Embryonic facial prominence (tissue), 1 donor: ENCODE measurements around the gene ATP5ME.
"Not testable (repeated sequence)": the region's sequence is repeated elsewhere in the genome, so short reads cannot be mapped to it uniquely, and the experiment has no call there.

Experiments used
- DNase-seq: peaks from one replicate; pipeline ENCODE4 v3.0.0-alpha.2; 2016; ENCODE audit errors: extremely low spot score

Gene ATP5ME

DNA sequence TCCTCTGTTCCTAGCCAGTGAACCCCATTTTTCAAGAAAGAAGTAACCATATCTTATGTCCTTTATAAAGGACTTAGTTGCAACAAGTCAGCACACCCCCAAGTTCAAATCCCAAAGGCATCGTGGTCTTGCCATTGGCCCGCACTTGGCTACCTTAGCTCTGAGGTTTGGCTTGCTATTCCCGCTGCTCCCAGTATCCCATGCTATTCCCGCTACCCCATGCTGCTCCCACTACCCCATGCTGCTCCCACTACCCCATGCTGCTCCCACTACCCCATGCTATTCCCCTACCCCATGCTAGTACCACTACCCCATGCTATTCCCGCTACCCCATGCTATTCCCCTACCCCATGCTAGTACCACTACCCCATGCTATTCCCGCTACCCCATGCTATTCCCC is 5.9 kb downstream of the ATP5ME start:
- DNase-seq: not testable (repeated sequence)

DNA sequence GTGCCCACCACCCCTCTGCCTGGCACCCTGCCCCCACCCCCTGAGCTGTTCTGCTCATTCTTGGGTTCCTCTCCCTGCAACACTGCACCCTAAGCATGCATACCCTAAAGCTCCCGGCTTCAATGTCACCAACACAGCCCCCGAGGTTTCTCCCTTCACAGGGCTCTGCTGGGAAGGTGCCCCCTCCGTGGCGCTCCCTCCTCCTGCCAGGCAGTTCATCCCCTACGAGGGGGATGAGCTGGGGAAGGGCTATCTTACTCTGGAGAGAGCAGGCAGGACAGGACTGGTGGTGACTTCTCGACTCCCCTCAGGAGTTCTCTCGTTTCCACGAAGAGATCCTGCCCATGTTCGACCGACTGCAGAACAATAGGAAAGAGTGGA is 6.5 kb downstream of the ATP5ME start:
- DNase-seq: no peak

- no peak for DNase-seq
Observed at GRCh38 chr4:666822-667544, 7.1 kb downstream of the ATP5ME start.

GRCh38 chr4:666436-666810 is 7.7 kb downstream of the ATP5ME start:
- no peak for DNase-seq

DNA sequence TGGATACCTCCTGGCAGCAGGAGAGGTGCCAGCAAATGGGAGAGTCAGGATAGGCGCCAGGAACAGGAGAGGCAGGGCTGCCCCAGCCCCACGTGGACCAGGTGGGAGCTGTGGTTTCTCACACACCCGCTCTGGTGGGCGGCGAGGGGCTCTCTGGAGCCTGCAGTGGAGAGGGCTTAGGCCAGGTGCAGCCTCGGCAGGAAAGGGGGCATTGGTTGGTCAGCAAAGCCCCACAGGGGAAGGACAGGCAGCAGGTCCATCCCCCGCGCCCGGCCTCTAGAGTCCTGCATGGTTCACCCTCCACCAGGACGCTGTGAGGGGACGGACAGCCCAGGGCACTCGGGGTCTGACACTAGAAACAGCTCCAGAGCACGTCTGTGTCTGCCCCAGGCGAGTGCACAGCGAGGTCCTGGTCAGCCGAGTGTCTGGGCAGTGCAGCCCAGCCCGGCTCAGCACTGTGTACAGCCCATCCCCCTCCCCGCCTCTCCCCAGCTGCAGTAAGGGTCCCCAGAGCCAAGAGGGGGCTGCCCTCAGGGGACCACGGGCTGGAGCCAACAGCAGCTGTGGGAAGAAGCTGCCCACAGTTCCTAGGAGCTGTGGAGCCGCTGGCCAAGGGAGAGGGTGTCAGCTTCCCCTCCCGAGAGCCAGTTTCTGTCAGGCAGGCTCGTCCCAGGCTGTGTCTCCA is 8.2 kb downstream of the ATP5ME start:
- no peak for DNase-seq

- no peak for DNase-seq
Observed at GRCh38 chr4:665381-665750, 8.7 kb downstream of the ATP5ME start.

DNA sequence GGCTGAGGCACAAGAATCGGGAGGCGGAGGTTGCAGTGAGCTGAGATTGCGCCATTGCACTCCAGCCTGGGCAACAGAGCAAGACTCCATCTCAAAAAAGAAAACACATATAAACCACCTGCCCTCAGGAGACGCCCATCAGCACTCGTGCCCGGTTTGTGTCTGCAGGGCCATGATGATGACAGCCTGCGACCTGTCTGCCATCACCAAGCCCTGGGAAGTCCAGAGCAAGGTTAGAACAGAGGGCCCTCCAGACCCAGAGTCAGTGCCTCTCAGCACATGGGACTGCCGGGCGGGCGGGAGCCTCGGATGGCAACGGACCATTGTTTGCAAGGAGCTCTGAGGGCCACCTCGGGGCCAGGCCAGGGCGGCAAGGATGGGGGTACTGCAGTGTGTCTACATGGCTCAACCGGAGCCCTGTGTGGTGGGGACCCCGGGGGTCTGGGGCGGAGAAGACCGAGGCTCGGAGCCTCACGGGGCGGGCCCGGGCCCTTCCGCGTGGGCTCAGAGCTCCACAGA is 9.3 kb downstream of the ATP5ME start:
- DNase-seq: no peak

GRCh38 chr4:663438-664428 is 10.3 kb downstream of the ATP5ME start:
- no peak for DNase-seq

DNA sequence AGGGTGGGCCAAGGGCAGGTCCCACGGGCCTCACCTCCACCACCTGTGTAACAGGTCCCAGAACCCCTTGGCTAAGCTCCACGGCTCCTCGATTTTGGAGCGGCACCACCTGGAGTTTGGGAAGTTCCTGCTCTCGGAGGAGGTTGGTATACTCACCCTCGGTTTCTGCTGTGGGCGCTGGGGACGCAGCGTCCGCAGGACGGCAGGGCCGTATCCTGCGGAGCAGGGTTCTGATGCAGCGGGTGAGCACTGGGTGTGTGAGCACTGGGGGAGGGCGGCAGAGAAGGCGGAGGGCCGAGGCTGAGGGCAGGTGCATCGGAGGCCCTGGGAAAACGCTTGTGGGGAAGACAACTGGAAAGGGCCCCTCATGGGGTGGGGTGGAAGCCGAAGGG is 11.0 kb downstream of the ATP5ME start:
- no peak for DNase-seq

DNA sequence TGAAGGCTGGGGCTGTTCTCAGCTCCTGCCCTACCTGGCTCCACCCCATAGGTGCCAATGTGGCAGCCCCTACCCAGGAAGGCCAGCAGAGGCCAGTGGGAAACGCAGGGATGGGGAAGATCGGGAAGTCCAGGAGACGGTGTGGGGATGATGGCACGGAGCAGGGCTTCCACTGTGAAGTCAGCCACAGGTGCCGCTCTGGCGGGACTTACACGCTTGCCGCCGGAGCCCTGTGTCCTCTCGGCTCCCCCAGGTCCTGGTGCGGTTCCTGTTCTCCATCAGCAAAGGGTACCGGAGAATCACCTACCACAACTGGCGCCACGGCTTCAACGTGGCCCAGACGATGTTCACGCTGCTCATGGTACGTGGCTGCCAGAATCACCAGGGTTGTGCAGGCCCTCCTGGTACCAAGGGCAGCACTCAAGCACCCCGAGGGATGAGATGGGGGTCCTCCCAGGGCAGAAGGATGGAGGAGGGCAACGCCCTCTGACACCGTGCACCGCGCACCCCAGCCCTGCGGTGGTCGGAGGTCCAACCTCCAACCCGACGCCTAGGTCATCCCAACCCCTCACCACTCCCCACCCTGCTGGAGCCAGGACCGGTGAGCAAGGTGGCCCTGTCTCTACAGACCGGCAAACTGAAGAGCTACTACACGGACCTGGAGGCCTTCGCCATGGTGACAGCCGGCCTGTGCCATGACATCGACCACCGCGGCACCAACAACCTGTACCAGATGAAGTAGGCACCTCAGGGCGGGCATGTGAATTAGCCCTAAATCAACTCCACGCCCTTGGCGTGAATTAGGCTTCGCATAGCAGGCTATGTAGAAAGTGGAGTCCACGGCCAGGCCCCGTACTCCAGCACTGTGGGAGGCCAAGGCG is 12.0 kb downstream of the ATP5ME start:
- no peak for DNase-seq

DNA sequence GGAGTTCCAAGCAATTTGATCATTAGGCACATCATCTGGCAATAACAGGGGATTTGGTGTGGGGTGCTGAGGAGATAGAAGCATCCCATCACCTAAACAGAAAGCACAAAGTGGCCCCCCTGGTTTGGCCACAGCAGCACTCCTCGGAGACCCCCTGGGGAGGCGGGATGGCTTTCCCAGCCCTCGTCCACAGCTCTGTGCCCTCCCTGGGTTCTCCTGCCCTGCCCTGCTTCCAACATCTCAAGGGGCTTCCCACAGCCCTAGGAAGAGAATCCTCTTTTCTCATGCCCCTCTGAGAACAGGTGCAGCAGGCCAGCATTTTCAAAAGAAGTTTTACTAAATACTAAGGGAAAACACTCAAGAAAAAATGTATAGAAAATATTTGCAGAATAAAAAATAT is 12.8 kb downstream of the ATP5ME start:
- DNase-seq: no peak

GRCh38 chr4:660401-660800 is 13.7 kb downstream of the ATP5ME start:
- no peak for DNase-seq

DNA sequence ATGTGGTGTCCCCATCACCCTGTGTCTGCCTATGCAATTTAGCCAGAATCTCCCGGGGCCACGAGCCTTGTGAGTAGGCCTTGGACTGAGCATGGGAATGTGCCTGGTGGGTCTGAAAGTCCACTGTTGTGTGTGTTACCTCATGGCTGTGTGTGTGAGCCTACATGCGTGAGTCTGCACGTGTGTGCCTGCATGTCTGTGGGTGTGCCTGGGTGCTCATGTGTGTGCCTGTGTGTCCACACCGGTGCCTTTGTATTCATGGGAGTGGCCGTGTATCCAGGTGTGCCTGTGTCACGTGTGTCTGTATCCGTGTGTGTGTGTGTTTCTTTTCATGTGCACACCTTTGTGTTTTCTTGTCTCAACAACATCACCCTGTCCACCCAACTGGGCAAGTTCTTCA is 14.2 kb downstream of the ATP5ME start:
- DNase-seq: no peak

GRCh38 chr4:658681-659667 is 15.1 kb downstream of the ATP5ME start:
- no peak for DNase-seq

- no peak for DNase-seq
Observed at GRCh38 chr4:657834-658667, 16.0 kb downstream of the ATP5ME start.

GRCh38 chr4:657338-657833 is 16.7 kb downstream of the ATP5ME start:
- no peak for DNase-seq

DNA sequence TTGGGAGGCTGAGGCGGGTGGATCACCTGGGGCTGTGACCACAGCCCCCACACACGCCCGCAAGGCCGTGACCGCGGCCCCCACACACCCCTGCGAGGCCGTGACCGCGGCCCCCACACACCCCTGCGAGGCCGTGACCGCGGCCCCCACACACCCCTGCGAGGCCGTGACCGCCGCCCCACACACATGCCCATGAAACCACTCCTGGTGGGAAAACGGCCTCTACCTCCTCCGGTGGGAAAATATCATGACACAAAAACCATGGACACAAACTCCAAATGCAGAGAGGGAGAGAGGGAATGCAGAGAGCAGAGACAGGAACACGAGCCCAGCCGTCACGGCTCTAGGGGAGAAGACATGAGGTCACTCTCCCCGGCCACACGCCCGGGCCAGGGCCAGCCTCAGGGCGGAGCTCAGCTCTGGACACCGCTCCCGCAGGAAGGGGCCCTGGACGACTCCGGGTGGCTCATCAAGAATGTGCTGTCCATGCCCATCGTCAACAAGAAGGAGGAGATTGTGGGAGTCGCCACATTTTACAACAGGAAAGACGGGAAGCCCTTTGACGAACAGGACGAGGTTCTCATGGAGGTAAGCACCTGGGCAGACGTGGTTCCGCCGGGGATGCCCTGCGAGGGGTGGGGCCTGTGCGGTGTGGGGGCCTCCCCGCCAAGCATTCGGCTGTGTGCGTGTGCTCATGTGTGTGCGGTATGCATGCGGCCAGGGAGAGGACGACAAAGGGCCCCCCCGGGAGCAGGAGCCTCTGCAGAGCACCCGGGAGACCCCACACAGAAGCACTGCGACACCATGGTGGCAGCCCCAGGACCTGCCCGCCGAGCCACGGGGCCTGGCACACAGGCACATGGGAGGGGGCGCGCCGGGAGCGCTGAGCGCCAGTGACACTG is 17.4 kb downstream of the ATP5ME start:
- DNase-seq: no peak
